Head of caudate nucleus (tissue), 42 donors: Measurements from ENCODE around the gene PLEKHM1.
A peak's percentile ranks its signal among the peaks of the same experiment; 100 is the strongest.

Experiments used
- DNase-seq, 42 donors: peaks; one replicate each; pipeline versions ENCODE4 v3.0.0 to v3.0.0-alpha.2; 2020 to 2021; ENCODE audit warnings: mixed read lengths in 7 of 42
- intact Hi-C: fragments of 100-400 bp; cut with DNase I; formaldehyde crosslinking; loops from one replicate; pipeline ENCODE4 v1.15.0; 2022

Gene PLEKHM1

GRCh38 chr17:45431531-45432404 lies 58.8 kb downstream of the PLEKHM1 start:
- DNase-seq: peak in 38 of 42 donors; percentile 27 to 82 (median 58)
- intact Hi-C loops: no loop called here

GRCh38 chr17:45430738-45431530 lies 59.6 kb downstream of the PLEKHM1 start:
- intact Hi-C loops: no loop called here

GRCh38 chr17:45430006-45430737 lies 60.3 kb downstream of the PLEKHM1 start:
- intact Hi-C loops: no loop called here
- DNase-seq: no peak

More at GRCh38 chr17:45430738-45431530, 59.6 kb downstream of the PLEKHM1 start:
- DNase-seq: no peak

GRCh38 chr17:45429339-45430005 lies 61.0 kb downstream of the PLEKHM1 start:
- intact Hi-C loops: no loop called here
- DNase-seq: no peak

GRCh38 chr17:45428931-45429338 lies 61.6 kb downstream of the PLEKHM1 start:
- intact Hi-C loops: no loop called here
- DNase-seq: peak in 13 of 42 donors; percentile 24 to 59 (median 41)

GRCh38 chr17:45428050-45428617 lies 62.4 kb downstream of the PLEKHM1 start:
- intact Hi-C loops: no loop called here
- DNase-seq: peak; percentile 55 to 89 (median 79)

GRCh38 chr17:45427181-45427835 lies 63.2 kb downstream of the PLEKHM1 start:
- intact Hi-C loops: no loop called here
- DNase-seq: no peak

GRCh38 chr17:45426561-45426960 lies 64.0 kb downstream of the PLEKHM1 start:
- no peak for DNase-seq
- intact Hi-C loops: no loop called here

- intact Hi-C loops: no loop called here
- no peak for DNase-seq
Measured at GRCh38 chr17:45425984-45426413, 64.5 kb downstream of the PLEKHM1 start.

- intact Hi-C loops: no loop called here
- DNase-seq: no peak
Measured at GRCh38 chr17:45425125-45425983, 65.2 kb downstream of the PLEKHM1 start.

GRCh38 chr17:45424769-45425124 lies 65.8 kb downstream of the PLEKHM1 start:
- no peak for DNase-seq

GRCh38 chr17:45423975-45424335 lies 66.6 kb downstream of the PLEKHM1 start:
- no peak for DNase-seq
- intact Hi-C loops: no loop called here

More at GRCh38 chr17:45424769-45425124, 65.8 kb downstream of the PLEKHM1 start:
- intact Hi-C loops: no loop called here

GRCh38 chr17:45423304-45423974 lies 67.1 kb downstream of the PLEKHM1 start:
- intact Hi-C loops: no loop called here

GRCh38 chr17:45414990-45415881 lies 75.3 kb downstream of the PLEKHM1 start:
- DNase-seq: no peak
- intact Hi-C loops: no loop called here

More at GRCh38 chr17:45423304-45423974, 67.1 kb downstream of the PLEKHM1 start:
- DNase-seq: no peak

GRCh38 chr17:45413498-45413923 lies 77.0 kb downstream of the PLEKHM1 start:
- intact Hi-C loops: no loop called here
- peak in 28 of 42 donors; percentile 17 to 63 (median 47) for DNase-seq
